CD4-positive, alpha-beta T cell treated with Interferon gamma for 1 hour (primary cell): Measurements from ENCODE around the gene CTDSPL.

Experiments
- DNase-seq: peaks from one replicate; pipeline ENCODE4 v3.0.0-alpha.2; 2020

CTDSPL gene

GRCh38 chr3:37853691-37854413, 7.8 kb upstream of the CTDSPL start:
- no peak for DNase-seq

- peak; percentile 61 for DNase-seq
Measured at GRCh38 chr3:37855363-37855970, 6.2 kb upstream of the CTDSPL start.

GRCh38 chr3:37856381-37856780, 5.3 kb upstream of the CTDSPL start:
- no peak for DNase-seq

GRCh38 chr3:37858742-37859141, 2.9 kb upstream of the CTDSPL start:
- no peak for DNase-seq

- DNase-seq = no peak
Measured at GRCh38 chr3:37859354-37859753, 2.3 kb upstream of the CTDSPL start.

GRCh38 chr3:37859908-37860199, 1.8 kb upstream of the CTDSPL start:
- DNase-seq = no peak

GRCh38 chr3:37862219-37862902, 681 bp downstream of the CTDSPL start:
- DNase-seq = no peak

- no peak for DNase-seq
Measured at GRCh38 chr3:37862903-37863815, 1.5 kb downstream of the CTDSPL start.

- no peak for DNase-seq
Measured at GRCh38 chr3:37863949-37864822, 2.5 kb downstream of the CTDSPL start.

GRCh38 chr3:37864904-37865303, 3.2 kb downstream of the CTDSPL start:
- no peak for DNase-seq

GRCh38 chr3:37867144-37867543, 5.5 kb downstream of the CTDSPL start:
- no peak for DNase-seq

GRCh38 chr3:37871858-37872257, 10.2 kb downstream of the CTDSPL start:
- DNase-seq = no peak

GRCh38 chr3:37872413-37873160, 10.9 kb downstream of the CTDSPL start:
- DNase-seq = no peak

GRCh38 chr3:37876279-37876678, 14.6 kb downstream of the CTDSPL start:
- DNase-seq = no peak

- no peak for DNase-seq
Measured at GRCh38 chr3:37882711-37883110, 21.0 kb downstream of the CTDSPL start.

- DNase-seq = no peak
Measured at GRCh38 chr3:37885814-37886213, 24.1 kb downstream of the CTDSPL start.

GRCh38 chr3:37886395-37886794, 24.7 kb downstream of the CTDSPL start:
- DNase-seq = no peak

GRCh38 chr3:37887062-37887461, 25.4 kb downstream of the CTDSPL start:
- DNase-seq = no peak

- no peak for DNase-seq
Measured at GRCh38 chr3:37887824-37888223, 26.1 kb downstream of the CTDSPL start.

GRCh38 chr3:37888421-37888820, 26.7 kb downstream of the CTDSPL start:
- DNase-seq = no peak

- no peak for DNase-seq
Measured at GRCh38 chr3:37890522-37890921, 28.8 kb downstream of the CTDSPL start.

- DNase-seq = no peak
Measured at GRCh38 chr3:37891227-37891626, 29.5 kb downstream of the CTDSPL start.
